ENCODE results near the gene SND1. TPM values are rescaled to one million over a fixed set of nuclear protein-coding genes. Genes with fewer than 3 reads are reported as not detected.

The SND1 gene
- total and polyA plus RNA-seq, 2 of the 4 experiments (the other 2 are of a cell fraction), result 154 to 294 TPM

- no peak for DNase-seq
- H2AK9ac ChIP-seq (replicated peaks; ENCODE audit: low read depth, low read length, poor library complexity), result no peak overlapping the region
- H2BK5ac ChIP-seq (ENCODE audit: low read depth, low read length, poor library complexity, severe bottlenecking), result no peak overlapping the region
- 0 out of 2 replicates have a peak, but pooled peaks cover 1% of the 10 kb centered on the region for H3K36me3 ChIP-seq (ENCODE audit: control insufficient read depth, insufficient read depth, low read length)
- no peak overlapping the region for H2BK120ac ChIP-seq (ENCODE audit: low read depth, low read length)
- no CpG with 5 or more reads among the region's 1 CpG for WGBS, 2 experiments (ENCODE audit: extremely low coverage in 2 of 2, insufficient read length in 1 of 2)
- H4K20me1 ChIP-seq (ENCODE audit: insufficient read depth, low read length), result peaks cover 63% of the 10 kb centered on the region
- H3K14ac ChIP-seq (replicated peaks; ENCODE audit: low read depth, low read length), result no peak overlapping the region
- H3K4me1 ChIP-seq (ENCODE audit: control insufficient read depth, insufficient read depth, low read length), result peaks cover 9% of the 10 kb centered on the region
- no peak overlapping the region for H4K91ac ChIP-seq (ENCODE audit: insufficient read depth, low read depth, low read length)
- no peak overlapping the region for H4K5ac ChIP-seq (ENCODE audit: low read depth, low read length)
- no peak overlapping the region for H3K4ac ChIP-seq (ENCODE audit: low read depth, low read length)
- H4K8ac ChIP-seq (ENCODE audit: low read depth in 2 of 2, low read length in 2 of 2), result no peak overlapping the region
- no peak overlapping the region for H3K23ac ChIP-seq (ENCODE audit: low read depth, low read length)
- ChIA-PET POLR2A (ENCODE audit: unreplicated experiment) (no interaction called here), CTCF (no interaction called here)
- ATAC-seq (ENCODE audit: low read depth), result no peak
- H2BK15ac ChIP-seq (ENCODE audit: low read depth, low read length), result no peak overlapping the region
- H2BK20ac ChIP-seq (ENCODE audit: low read depth, low read length), result no peak overlapping the region
- H3K4me3 ChIP-seq (ENCODE audit: insufficient read depth, low read depth, low read length), result no peak overlapping the region
- peaks cover 59 to 82% of the 10 kb centered on the region in 2 experiments for H3K79me1 ChIP-seq (ENCODE audit: low read depth in 1 of 2, low read length in 2 of 2)
- H3K18ac ChIP-seq (ENCODE audit: low read depth, low read length), result no peak overlapping the region
- no peak overlapping the region for H3K56ac ChIP-seq (ENCODE audit: extremely low read depth, insufficient read depth, low read length)
- dilution Hi-C loops (cut with HindIII; ENCODE audit: low sequenced_read_pairs, unreplicated experiment), result no loop called here
- no peak overlapping the region for H3K27ac ChIP-seq (ENCODE audit: insufficient read depth, low read length)
- H3K4me2 ChIP-seq (ENCODE audit: low read depth, low read length), result no peak overlapping the region
- intact Hi-C loops (cut with micrococcal nuclease), result no loop called here
- H3K27me3 ChIP-seq (ENCODE audit: control insufficient read depth, insufficient read depth, low read length), result no peaks in the 10 kb centered on the region
- TF ChIP-seq CTCF (conservative IDR thresholded peaks at IDR 0.05; ENCODE audit: low read depth, low read length) (no peak), CEBPB (IDR thresholded peaks at IDR 0.05; ENCODE audit: low read depth, low read length) (no peak), RCOR1 (IDR thresholded peaks at IDR 0.05; ENCODE audit: insufficient replicate concordance, low read length) (no peak), MAZ (IDR thresholded peaks at IDR 0.05; ENCODE audit: borderline replicate concordance, low read depth, low read length) (no peak), FOS (IDR thresholded peaks at IDR 0.05; ENCODE audit: low read depth, low read length) (no peak), MXI1 (IDR thresholded peaks at IDR 0.05; ENCODE audit: borderline replicate concordance, low read depth, low read length) (no peak)
- TF ChIP-seq, protein P1, sequence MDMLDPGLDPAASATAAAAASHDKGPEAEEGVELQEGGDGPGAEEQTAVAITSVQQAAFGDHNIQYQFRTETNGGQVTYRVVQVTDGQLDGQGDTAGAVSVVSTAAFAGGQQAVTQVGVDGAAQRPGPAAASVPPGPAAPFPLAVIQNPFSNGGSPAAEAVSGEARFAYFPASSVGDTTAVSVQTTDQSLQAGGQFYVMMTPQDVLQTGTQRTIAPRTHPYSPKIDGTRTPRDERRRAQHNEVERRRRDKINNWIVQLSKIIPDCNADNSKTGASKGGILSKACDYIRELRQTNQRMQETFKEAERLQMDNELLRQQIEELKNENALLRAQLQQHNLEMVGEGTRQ (IDR thresholded peaks at IDR 0.05; ENCODE audit: low read depth, low read length), result no peak
- no peak overlapping the region for H2AFZ ChIP-seq (replicated peaks; ENCODE audit: low read length, poor library complexity)
- H2AK5ac ChIP-seq (ENCODE audit: low read depth, low read length), result no peak overlapping the region
- no peak overlapping the region for H3K9ac ChIP-seq (ENCODE audit: low read depth, low read length)
- peaks cover 12% of the 10 kb centered on the region for H3K9me1 ChIP-seq (ENCODE audit: insufficient read depth, low read length)
- H3K9me3 ChIP-seq (ENCODE audit: control insufficient read depth, insufficient read depth, low read length), result no peaks in the 10 kb centered on the region
- no TSS peak for BruUV-seq (replicated peaks)
- in situ Hi-C loops (cut with MboI; ENCODE audit: low sequenced_read_pairs), result no loop called here
Measured at GRCh38 chr7:127780489-127780888, 128.5 kb downstream of the SND1 start.
